ENCODE measurements around the gene LSM6. TPM values are rescaled to one million over a fixed set of nuclear protein-coding genes. Genes with fewer than 3 reads are reported as not detected.

LSM6 gene
- total RNA-seq = 23.5 TPM

GRCh38 chr4:146175541-146176453 is at the start of gene LSM6:
Gene LSM6, plus strand, starts transcription at chr4:146175718. Its CDS starts 7,204 bp downstream, at chr4:146182922.
- peak; percentile 89 for DNase-seq (ENCODE audit: low spot score)

GRCh38 chr4:146132445-146132844 is 43.1 kb upstream of the LSM6 start:
- no peak for DNase-seq (ENCODE audit: low spot score)

GRCh38 chr4:146134761-146135445 is 40.6 kb upstream of the LSM6 start:
- peak; percentile 89 for DNase-seq (ENCODE audit: low spot score)

GRCh38 chr4:146135941-146136340 is 39.6 kb upstream of the LSM6 start:
- no peak for DNase-seq (ENCODE audit: low spot score)

GRCh38 chr4:146142768-146143167 is 32.8 kb upstream of the LSM6 start:
- no peak for DNase-seq (ENCODE audit: low spot score)

- no peak for DNase-seq (ENCODE audit: low spot score)
Observed at GRCh38 chr4:146143888-146144287, 31.6 kb upstream of the LSM6 start.

- DNase-seq (ENCODE audit: low spot score) = no peak
Observed at GRCh38 chr4:146146918-146147317, 28.6 kb upstream of the LSM6 start.

GRCh38 chr4:146148021-146148420 is 27.5 kb upstream of the LSM6 start:
- DNase-seq (ENCODE audit: low spot score) = no peak

- DNase-seq (ENCODE audit: low spot score) = no peak
Observed at GRCh38 chr4:146154057-146154456, 21.5 kb upstream of the LSM6 start.

- no peak for DNase-seq (ENCODE audit: low spot score)
Observed at GRCh38 chr4:146155152-146155724, 20.3 kb upstream of the LSM6 start.

GRCh38 chr4:146158036-146158745 is 17.3 kb upstream of the LSM6 start:
- no peak for DNase-seq (ENCODE audit: low spot score)

GRCh38 chr4:146159384-146160058 is 16.0 kb upstream of the LSM6 start:
- DNase-seq (ENCODE audit: low spot score) = no peak

- no peak for DNase-seq (ENCODE audit: low spot score)
Observed at GRCh38 chr4:146161243-146161642, 14.3 kb upstream of the LSM6 start.

GRCh38 chr4:146165221-146165620 is 10.3 kb upstream of the LSM6 start:
- DNase-seq (ENCODE audit: low spot score) = no peak

- no peak for DNase-seq (ENCODE audit: low spot score)
Observed at GRCh38 chr4:146165840-146166239, 9.7 kb upstream of the LSM6 start.

- DNase-seq (ENCODE audit: low spot score) = no peak
Observed at GRCh38 chr4:146170149-146170548, 5.4 kb upstream of the LSM6 start.

GRCh38 chr4:146176891-146177290 is 1.4 kb downstream of the LSM6 start:
- no peak for DNase-seq (ENCODE audit: low spot score)

- no peak for DNase-seq (ENCODE audit: low spot score)
Observed at GRCh38 chr4:146178126-146178525, 2.6 kb downstream of the LSM6 start.

GRCh38 chr4:146179784-146180370 is 4.4 kb downstream of the LSM6 start:
- no peak for DNase-seq (ENCODE audit: low spot score)

- no peak for DNase-seq (ENCODE audit: low spot score)
Observed at GRCh38 chr4:146182443-146182842, 6.9 kb downstream of the LSM6 start.

GRCh38 chr4:146183209-146183608 is 7.7 kb downstream of the LSM6 start:
- no peak for DNase-seq (ENCODE audit: low spot score)

Data from mucosa of gallbladder (tissue), 1 donor.